Keratinocyte (primary cell): ENCODE results near the gene PRDM8. TPM values are rescaled to one million over a fixed set of nuclear protein-coding genes. Genes with fewer than 3 reads are reported as not detected.

Experiments
- DNase-seq: peaks from one replicate; pipeline ENCODE4 v3.0.0-alpha.2; 2011; ENCODE audit warnings: low read depth, missing footprints, low spot score
- FAIRE-seq: peaks from 2 replicates; lab custom pipeline; 2011; peaks lifted over from hg19 to GRCh38; lab: Jason Lieb, UNC
- H2AFZ ChIP-seq: 2 replicates; pipeline ENCODE4 v1.6.0; 2012; ENCODE audit warnings: low read length, control low read depth, inconsistent platforms; ENCODE audit not compliant: control insufficient read depth
- H3K27ac ChIP-seq: 2 replicates; pipeline ENCODE4 v1.5.1; 2011; ENCODE audit warnings: low read length; ENCODE audit not compliant: control insufficient read depth, insufficient read depth
- H3K27me3 ChIP-seq: 3 replicates; pipeline ENCODE4 v1.6.0; 2011; ENCODE audit warnings: low read length; ENCODE audit not compliant: control insufficient read depth, insufficient read depth; ENCODE audit errors: extremely low read depth
- H3K36me3 ChIP-seq, 2 experiments: 2 replicates in 1 of 2; 3 replicates in 1 of 2; pipeline ENCODE4 v1.5.1; 2011; ENCODE audit warnings: low read length in 2 of 2, mild to moderate bottlenecking in 1 of 2; ENCODE audit not compliant: control insufficient read depth in 2 of 2, insufficient read depth in 2 of 2; ENCODE audit errors: extremely low read depth in 1 of 2
- H3K4me1 ChIP-seq: 3 replicates; pipeline ENCODE4 v1.5.1; 2011; ENCODE audit warnings: low read length; ENCODE audit not compliant: control insufficient read depth, insufficient read depth; ENCODE audit errors: extremely low read depth
- H3K4me2 ChIP-seq: 3 replicates; pipeline ENCODE4 v1.6.0; 2011; ENCODE audit warnings: low read depth, low read length; ENCODE audit not compliant: control insufficient read depth, insufficient read depth; ENCODE audit errors: extremely low read depth
- H3K4me3 ChIP-seq, 3 experiments: fragments of 200-600 bp in 1 of 3; sonication (generic) in 1 of 3; 2 replicates in 2 of 3; 3 replicates in 1 of 3; pipeline ENCODE4 v1.5.1; 2011 to 2016; ENCODE audit warnings: low read length in 3 of 3, mild to moderate bottlenecking in 3 of 3, control low read depth in 2 of 3, inconsistent platforms in 1 of 3, low read depth in 1 of 3, mixed read lengths in 1 of 3, mixed run types in 1 of 3, moderate library complexity in 1 of 3; ENCODE audit not compliant: control insufficient read depth in 2 of 3, insufficient read depth in 2 of 3; ENCODE audit errors: extremely low read depth in 1 of 3
- H3K79me2 ChIP-seq: 2 replicates; pipeline ENCODE4 v1.6.0; 2012; ENCODE audit warnings: low read length; ENCODE audit not compliant: control insufficient read depth, insufficient read depth
- H3K9ac ChIP-seq: 3 replicates; pipeline ENCODE4 v1.6.0; 2011; ENCODE audit warnings: low read length; ENCODE audit not compliant: control insufficient read depth, insufficient read depth; ENCODE audit errors: extremely low read depth
- H3K9me1 ChIP-seq: 3 replicates; pipeline ENCODE4 v1.6.0; 2011; ENCODE audit warnings: low read length; ENCODE audit not compliant: control insufficient read depth, insufficient read depth; ENCODE audit errors: extremely low read depth
- H3K9me3 ChIP-seq: 2 replicates; pipeline ENCODE4 v1.5.1; 2012; ENCODE audit warnings: low read depth, low read length; ENCODE audit not compliant: control insufficient read depth
- H4K20me1 ChIP-seq: 3 replicates; pipeline ENCODE4 v1.6.0; 2011; ENCODE audit warnings: low read length; ENCODE audit not compliant: control insufficient read depth, insufficient read depth; ENCODE audit errors: extremely low read depth
- CTCF ChIP-seq, 3 experiments: IDR thresholded peaks in 1 of 3; conservative IDR thresholded peaks in 1 of 3; optimal IDR thresholded peaks in 1 of 3; 2 replicates in 2 of 3; 3 replicates in 1 of 3; pipeline versions ENCODE3 to v1.5.1; 2011; ENCODE audit warnings: low read length in 3 of 3, mild to moderate bottlenecking in 3 of 3, moderate library complexity in 2 of 3, control low read depth in 1 of 3, inconsistent platforms in 1 of 3; ENCODE audit not compliant: insufficient read depth in 2 of 3; ENCODE audit errors: extremely low read depth in 1 of 3
- EZH2 ChIP-seq: IDR thresholded peaks from one replicate; pipeline ENCODE4 v1.6.1; 2012; ENCODE audit warnings: inconsistent platforms, mild to moderate bottlenecking, low read length, moderate library complexity
- dilution Hi-C: fragments of 300-500 bp; cut with MboI; formaldehyde crosslinking; loops from one replicate; pipeline ENCODE4 v1.7.0; 2020; ENCODE audit warnings: low sequenced_read_pairs; ENCODE audit not compliant: extremely low pct_ligation_motif_present
- polyA plus RNA-seq, 5 experiments: library from polyadenylated mRNA; depleted of rRNA in 3 of 5; stranded (reverse) in 3 of 5; stranded (forward) in 1 of 5; unstranded in 1 of 5; fragments of >200 nt; gene quantifications; 1 replicate in 1 of 5; 2 replicates in 3 of 5; 3 replicates in 1 of 5; pipeline versions ENCODE4 v1.2.1 to v1.2.3, GENCODE V29; 2011 to 2012; ENCODE audit warnings: missing spikeins in 2 of 5, low read depth in 1 of 5, low replicate concordance in 1 of 5

The PRDM8 gene
- polyA plus RNA-seq, 1 donor (not counting 4 experiments of a cell fraction or from before 2014, with no cell fraction given) = 3.5 TPM

- no peak overlapping the region for H3K27ac ChIP-seq
- no peak for DNase-seq
- H3K4me2 ChIP-seq = peak overlapping the region; percentile 91
- H3K9ac ChIP-seq = no peak overlapping the region
- peaks cover 2% of the 10 kb centered on the region for H3K9me3 ChIP-seq
- peak; percentile 52 for FAIRE-seq
- peaks cover 9% of the 10 kb centered on the region for H3K79me2 ChIP-seq
- H3K9me1 ChIP-seq = no peaks in the 10 kb centered on the region
- no peaks in the 10 kb centered on the region for H4K20me1 ChIP-seq
- TF ChIP-seq EZH2 (no peak), CTCF (optimal IDR thresholded peaks at IDR 0.05 in 1 of 3, IDR thresholded peaks at IDR 0.05 in 1 of 3, conservative IDR thresholded peaks at IDR 0.05 in 1 of 3; ENCODE audit: extremely low read depth in 1 of 3, insufficient read depth in 2 of 3, low read length in 3 of 3) (no peak)
- H3K27me3 ChIP-seq = no peaks in the 10 kb centered on the region
- dilution Hi-C loops = no loop called here
- no peak overlapping the region for H3K4me3 ChIP-seq
- H2AFZ ChIP-seq = no peak overlapping the region
- H3K36me3 ChIP-seq = no peaks in the 10 kb centered on the region
- peaks cover 38% of the 10 kb centered on the region for H3K4me1 ChIP-seq
Observed at GRCh38 chr4:80182237-80182866, 15.0 kb upstream of the PRDM8 start.

DNA sequence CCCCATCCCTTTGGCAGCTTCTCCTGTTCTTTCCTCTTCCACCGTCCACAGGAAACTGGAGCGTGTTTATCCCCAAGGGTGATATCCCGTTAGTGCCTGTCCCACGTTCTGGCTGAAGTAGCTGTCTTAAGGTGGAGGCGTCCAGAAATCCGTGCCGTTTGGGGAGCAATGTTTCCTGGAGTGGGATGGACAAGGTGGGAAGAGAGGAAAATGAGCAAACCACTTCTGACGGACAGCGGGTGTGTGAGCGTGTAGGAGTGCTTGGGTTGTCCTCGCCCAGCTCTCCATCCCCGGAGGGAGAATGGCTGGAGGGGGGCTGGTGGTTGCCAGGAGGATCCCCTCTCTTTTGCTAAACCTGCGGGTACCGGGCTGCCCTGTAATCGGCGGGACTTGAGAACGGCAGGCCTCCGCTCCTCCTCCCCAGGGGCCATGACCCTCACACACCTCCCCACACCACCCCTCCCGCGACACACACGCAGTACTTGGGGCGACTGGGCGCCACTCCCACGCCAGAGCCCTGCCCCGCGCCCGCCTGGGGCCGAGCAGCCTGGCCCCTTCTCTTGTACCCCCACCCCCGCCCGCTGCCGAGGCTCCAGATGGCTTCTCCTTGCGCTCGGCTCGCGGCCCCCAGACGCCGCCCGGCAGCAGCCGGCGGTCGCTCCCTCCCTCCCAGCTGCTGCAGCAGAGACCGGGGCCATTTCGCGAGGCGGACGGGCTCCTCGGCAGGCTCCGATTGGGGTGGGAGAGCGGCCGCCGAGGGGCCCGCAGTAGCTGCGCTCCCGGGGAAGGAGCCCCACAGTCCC, 13.9 kb upstream of the PRDM8 start:
- Histone ChIP-seq H3K9ac (peak overlapping the region; percentile 77), H3K36me3 (no peaks in the 10 kb centered on the region)

More for the DNA sequence above, 13.9 kb upstream of the PRDM8 start:
- H3K4me1 ChIP-seq = peaks cover 38% of the 10 kb centered on the region
- FAIRE-seq (peak; percentile 61), DNase-seq (no peak)
- H3K9me3 ChIP-seq = peaks cover 2% of the 10 kb centered on the region
- H3K4me3 ChIP-seq = peak overlapping the region; percentile 56 to 100 (median 92)
- TF ChIP-seq CTCF (optimal IDR thresholded peaks at IDR 0.05 in 1 of 3, IDR thresholded peaks at IDR 0.05 in 1 of 3, conservative IDR thresholded peaks at IDR 0.05 in 1 of 3; ENCODE audit: extremely low read depth in 1 of 3, insufficient read depth in 2 of 3, low read length in 3 of 3) (no peak), EZH2 (no peak)
- peaks cover 9% of the 10 kb centered on the region for H3K79me2 ChIP-seq
- H2AFZ ChIP-seq = peak overlapping the region; percentile 78
- no peaks in the 10 kb centered on the region for H4K20me1 ChIP-seq
- H3K9me1 ChIP-seq = no peaks in the 10 kb centered on the region
- no peaks in the 10 kb centered on the region for H3K27me3 ChIP-seq
- H3K4me2 ChIP-seq = peak overlapping the region; percentile 91
- H3K27ac ChIP-seq = peak overlapping the region; percentile 14
- dilution Hi-C loops = no loop called here
